ENCODE results near the gene CFAP299.

Gene CFAP299

DNA sequence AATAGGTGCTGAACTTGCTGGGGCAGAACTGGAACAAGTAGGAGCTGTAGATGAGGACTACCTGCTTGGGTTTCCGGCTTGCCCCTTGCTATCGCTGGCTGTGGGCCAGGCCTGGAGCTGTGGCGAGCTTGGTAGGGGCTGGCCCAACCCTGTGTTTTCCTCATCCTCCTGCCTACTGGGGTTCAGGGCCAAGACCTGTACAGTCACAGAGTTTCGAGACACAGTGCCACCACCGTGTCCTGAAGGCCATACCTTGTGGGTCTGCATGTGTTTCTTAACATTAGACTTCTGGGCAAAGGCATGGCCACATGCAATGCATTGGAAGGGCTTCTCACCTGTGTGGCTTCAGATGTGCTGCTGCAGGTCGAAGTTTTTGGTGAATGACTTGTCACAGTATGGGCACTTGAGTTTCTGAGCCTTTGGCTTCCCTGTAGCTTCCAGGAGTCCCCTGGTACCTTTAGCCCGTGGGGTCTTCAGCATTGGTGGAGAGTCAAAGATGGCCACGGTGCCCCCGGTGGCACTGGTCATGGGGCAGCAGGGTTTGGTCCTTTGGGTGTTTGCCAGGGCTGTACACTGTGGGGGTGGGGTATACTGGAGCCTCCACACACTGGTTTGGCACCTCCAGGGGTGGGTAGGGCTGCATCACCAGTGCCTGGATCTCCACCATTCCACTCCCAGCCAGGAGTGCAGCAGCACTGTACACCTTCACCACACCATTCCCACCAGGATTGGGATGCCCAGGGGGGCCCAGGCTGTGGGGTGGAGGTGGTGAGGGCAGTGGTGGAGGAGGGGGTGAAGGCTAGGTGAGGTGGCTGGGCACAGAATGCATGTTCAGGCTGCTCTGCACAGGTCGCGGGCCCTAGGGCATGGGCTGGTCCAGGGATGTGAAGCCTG, 52.1 kb downstream of the CFAP299 start:
- DNase-seq (ENCODE audit: low spot score) (no peak), FAIRE-seq (no peak)

DNA sequence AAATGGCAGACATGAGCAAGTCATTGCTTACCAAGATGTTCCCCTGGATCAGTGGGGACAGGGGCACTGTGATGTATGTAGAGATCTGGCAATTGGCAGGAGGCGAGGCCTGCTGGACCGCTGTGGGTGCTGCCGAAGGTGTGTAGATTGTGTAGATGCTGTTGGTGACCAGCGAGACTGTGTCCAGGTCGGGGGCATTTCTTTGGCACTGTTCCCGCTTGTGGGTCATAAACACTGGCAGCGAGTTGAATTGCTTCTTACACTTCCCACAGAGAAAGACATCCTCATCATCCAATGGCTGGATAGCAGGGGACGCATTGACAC, 52.7 kb downstream of the CFAP299 start:
- no peak for DNase-seq (ENCODE audit: low spot score)
- FAIRE-seq = no peak

DNA sequence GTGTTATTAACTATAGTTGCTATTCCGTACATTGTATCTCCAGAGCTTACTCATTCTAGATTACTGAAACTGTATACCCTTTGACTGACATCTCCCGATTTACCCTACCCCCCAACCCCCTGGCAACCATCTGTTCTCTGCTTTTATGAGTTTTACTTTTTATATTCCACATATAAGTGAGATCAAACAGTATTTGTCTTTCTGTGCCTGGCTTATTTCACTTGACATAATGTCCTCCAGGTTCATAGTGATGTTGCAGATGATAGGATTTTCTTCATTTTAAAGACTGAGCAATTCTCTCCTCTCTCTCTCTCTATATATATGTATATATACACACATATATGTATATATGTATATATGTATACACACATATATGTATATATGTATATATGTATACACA, 54.6 kb downstream of the CFAP299 start:
- FAIRE-seq = no peak
- DNase-seq (ENCODE audit: low spot score) = no peak

DNA sequence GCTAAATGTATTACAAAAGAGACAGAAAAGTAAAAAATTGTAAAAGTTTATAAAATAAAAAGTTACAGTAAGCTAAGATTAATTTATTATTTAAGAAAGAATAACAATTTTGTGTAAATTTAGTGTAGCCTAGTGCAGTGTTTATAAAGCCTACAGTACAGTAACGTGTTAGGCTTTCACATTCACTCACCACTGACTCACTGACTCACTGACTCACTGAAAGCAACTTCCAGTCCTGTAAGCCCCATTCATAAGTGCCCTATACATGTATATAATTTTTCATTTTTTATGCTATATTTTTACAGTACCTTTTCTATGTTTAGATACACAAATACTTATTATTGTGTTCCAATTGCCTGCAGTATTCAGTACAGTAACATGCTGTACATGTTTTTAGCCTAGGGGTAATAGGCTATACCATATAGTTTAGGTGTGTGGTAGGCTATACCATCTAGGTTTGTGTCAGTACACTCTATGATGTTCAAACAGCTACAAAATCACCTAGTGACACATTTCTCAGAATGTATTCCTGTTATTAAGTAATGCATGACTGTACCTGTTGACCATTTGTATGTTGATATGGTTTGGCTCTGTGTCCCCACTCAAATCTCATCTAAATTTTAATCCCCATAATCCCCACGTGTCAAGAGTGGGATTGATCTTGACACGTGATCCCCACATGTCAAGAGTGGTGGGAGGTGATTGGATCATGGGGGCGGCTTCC, 57.9 kb downstream of the CFAP299 start:
- peak; percentile 45 for DNase-seq (ENCODE audit: low spot score)
- peak; percentile 48 for FAIRE-seq

DNA sequence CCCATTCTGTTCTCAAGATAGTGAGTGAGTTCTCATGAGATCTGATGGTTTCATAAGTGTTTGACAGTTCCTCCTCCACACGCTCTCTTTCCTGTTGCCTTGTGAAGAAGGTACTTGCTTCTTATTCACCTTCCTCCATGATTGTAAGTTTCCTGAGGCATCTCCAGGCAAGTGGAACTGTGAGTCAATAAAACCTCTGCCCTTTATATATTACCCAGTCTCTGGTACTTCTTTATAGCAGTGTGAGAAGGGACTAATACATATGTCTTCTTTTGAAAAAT, 58.4 kb downstream of the CFAP299 start:
- DNase-seq (ENCODE audit: low spot score) = no peak

DNA sequence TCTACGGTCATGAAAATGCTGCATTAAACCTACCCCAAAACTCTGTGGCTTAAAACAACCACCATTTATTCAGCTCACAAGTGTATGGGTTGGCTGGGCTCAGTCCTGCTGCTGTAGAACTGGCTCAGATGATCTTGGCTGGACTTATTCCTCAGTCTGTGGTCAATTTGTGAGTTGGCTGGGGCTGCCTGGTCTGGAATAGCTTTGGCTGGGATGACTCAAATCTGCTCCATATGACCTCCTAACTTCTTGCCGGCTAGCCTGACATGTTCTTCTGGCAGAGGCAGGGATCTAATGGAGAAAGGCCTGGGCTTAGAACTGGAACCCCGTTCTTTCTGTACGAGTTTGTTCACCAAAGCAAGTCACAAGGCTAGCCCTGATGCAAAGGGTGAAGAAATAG, 71.7 kb downstream of the CFAP299 start:
- FAIRE-seq (no peak), DNase-seq (ENCODE audit: low spot score) (no peak)

More for the DNA sequence above, 58.4 kb downstream of the CFAP299 start:
- no peak for FAIRE-seq

DNA sequence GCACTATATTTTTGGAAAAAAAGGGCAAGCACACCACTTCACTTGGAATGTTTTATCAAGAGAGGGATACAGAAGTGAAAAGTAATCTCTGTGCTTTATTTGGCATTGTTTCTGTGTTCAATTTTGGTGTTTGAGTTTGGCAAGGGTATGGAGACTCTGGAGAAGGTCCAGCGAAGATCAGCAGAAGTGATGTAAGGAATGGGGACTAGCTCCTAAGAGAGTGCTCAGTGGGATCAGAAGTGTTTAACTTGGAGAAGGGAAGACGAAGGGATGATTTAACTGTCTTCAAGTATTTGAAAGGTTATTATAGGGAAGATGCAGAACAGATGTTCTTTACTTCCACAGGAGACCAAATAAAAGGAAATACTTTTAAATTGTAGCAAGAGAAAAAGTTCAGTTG, 74.3 kb downstream of the CFAP299 start:
- no peak for FAIRE-seq
- no peak for DNase-seq (ENCODE audit: low spot score)

DNA sequence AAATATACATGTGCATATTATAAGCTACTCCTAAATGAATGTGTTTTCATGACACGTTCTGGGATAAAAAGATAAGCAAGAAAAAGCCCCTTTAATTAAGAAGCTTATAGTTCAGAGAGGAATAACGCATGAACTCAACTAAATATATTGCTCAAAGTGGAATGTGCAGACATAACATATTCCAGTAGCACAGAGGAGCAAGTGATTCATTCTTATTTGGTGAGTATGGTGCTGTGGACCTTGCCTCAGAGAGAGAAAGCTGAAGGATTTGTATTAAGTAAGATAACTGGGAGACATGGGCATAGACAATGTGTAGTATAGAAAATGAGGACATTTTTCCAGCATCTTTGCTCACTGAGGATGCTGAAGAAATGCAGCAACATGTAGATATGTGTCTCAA, 76.8 kb downstream of the CFAP299 start:
- DNase-seq (ENCODE audit: low spot score) = no peak
- no peak for FAIRE-seq

DNA sequence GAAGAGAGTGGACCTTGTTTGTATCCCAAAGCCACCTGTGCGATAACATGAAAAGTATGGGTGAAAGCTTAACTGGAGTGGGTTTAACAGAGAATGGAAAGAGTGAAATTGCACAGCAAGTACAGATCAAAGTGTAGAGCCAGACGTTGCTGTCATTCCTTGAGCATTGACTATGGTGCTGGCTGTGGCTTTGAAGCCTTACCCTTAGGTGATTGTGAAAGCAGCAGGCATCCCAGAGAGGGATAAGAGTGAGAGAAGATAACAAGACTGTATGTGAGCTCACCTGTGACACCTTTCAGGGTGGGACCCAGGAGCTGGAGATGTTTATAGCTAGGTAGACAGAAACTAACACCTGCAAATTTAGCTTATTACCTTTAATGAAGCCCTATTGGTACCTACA, 77.6 kb downstream of the CFAP299 start:
- DNase-seq (ENCODE audit: low spot score) (no peak), FAIRE-seq (no peak)

DNA sequence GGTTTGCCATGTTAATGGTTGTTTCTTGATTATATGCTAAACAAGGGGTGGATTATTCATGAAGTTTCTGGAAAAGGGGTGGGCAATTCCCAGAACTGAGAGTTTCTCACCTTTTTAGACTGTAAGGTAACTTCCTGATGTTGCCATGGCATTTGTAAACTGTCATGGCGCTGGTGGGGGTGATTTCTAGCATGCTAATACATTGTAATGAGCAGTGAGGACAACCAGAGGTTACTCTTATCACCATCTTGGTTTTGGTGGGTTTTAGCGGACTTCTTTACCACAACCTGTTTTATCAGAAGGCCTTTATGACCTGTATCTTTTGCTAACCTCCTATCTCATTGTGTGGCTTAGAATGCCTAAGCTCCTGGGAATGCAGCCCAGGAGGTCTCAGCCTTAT, 81.5 kb downstream of the CFAP299 start:
- FAIRE-seq = no peak
- no peak for DNase-seq (ENCODE audit: low spot score)

DNA sequence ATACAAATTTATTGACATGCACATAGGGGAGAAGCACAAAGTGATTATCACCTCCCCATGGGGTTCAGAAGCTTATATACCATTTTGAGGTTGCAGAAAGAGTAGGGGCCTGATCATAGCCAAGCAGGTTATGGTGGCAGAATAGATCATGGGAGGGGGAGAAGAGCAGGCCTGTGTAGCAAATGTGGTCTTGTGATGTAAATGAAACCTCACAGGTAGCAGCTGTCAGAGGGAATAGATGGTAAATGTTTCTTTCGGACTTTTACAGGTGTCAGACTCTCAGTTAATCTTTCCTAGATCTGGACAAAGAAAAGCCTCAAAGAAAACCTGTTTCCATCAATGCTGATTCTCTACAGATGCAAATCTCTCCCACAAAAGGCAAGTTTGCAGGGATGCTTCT, 84.4 kb downstream of the CFAP299 start:
- DNase-seq (ENCODE audit: low spot score) = no peak
- no peak for FAIRE-seq

DNA sequence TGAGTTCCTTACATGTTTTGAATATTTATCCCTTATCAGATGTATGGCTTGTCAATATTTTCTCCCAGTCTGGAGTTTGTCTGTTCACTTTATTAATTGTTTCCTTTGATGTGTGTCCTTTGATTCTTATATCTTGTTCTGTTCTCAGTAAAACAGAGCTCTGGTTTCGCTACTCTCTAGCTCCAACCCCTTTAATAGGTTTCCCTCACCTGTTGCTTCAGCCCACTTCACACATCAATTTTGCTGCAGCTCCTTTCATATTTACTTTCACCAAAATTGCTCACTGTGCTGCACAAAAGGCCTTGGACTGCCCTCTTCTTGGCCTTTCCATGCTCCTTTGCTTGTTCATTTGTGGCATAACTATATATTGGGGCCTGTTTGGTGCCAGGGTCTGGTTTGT, 85.1 kb downstream of the CFAP299 start:
- DNase-seq (ENCODE audit: low spot score) (no peak), FAIRE-seq (no peak)

DNA sequence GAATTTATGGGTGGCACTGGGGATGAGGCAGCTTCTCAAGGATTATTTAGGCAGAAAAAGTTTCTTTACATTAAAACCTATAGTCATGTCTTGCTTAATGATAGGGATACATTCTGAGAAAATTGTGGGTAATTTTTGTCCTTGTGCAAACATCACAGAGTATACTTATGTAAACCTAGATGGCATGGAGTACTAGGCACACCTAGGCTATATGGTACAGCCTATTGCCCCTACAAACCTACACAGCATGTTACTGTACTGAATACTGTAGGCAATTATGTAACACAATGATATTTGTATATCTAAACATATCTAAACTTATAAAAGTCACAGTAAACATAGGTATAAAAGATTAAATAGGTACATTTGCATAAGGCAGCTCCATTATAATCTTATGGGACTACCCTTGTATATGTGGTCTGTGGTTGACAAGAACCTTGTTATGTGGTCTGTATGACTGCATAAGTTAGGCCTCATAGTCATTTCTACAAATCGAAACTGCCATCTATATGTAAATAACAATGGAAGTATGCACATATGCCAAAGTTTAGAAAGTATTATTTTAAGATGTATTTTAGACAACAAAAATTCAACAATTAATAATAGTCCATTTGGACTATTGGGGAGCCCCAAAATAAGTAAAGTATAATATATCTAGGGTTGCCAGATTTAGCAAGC, 87.3 kb downstream of the CFAP299 start:
- FAIRE-seq (no peak), DNase-seq (ENCODE audit: low spot score) (no peak)

DNA sequence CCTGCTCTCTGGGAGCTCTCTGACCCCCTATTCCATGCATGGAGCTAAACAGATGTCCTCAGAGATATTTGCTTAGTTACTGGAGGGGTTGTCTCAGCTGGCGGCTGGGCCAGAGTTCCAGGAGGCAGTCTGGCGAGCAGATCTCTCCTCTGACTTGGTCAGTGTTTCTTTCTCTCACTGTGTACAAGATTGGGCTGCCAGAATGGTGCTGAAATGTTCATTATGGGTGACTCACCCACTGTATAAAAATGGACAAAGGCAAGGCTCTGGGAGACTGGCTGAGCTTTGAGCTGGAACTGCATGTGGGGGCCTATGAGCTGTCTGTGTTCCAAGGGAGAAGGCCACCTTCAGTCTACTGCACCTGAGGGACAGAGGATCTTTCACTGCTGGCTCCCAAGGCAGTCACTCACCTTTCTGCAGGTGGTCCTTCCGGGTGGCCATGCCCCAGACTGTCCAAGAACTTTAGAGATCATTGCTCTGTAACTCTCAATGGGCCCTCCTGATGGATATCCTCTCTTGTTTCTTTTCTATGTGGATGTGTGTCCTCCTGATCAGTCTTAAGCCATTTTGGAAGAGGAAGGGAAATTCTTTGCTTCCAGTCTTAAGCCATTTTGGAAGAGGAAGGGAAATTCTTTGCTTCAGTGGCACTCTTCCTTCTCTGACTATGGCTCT, 88.2 kb downstream of the CFAP299 start:
- DNase-seq (ENCODE audit: low spot score) (no peak), FAIRE-seq (no peak)

DNA sequence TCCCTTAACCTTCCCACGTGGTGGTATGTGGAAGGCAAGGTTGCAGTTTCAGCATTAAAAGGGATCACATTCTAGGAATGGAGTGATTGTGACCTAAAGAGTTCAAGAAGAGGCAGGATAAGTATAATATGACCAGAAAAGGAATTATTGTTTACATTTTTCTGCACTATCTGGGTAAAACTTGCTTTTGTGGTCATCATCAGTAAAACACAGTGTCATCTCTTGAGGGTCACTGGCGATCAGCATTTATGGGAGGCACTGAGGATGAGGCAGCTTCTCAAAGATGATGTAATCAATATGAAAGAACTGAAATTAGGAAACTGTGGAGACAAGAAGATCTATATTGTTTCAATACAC, 88.7 kb downstream of the CFAP299 start:
- no peak for DNase-seq (ENCODE audit: low spot score)
- no peak for FAIRE-seq

DNA sequence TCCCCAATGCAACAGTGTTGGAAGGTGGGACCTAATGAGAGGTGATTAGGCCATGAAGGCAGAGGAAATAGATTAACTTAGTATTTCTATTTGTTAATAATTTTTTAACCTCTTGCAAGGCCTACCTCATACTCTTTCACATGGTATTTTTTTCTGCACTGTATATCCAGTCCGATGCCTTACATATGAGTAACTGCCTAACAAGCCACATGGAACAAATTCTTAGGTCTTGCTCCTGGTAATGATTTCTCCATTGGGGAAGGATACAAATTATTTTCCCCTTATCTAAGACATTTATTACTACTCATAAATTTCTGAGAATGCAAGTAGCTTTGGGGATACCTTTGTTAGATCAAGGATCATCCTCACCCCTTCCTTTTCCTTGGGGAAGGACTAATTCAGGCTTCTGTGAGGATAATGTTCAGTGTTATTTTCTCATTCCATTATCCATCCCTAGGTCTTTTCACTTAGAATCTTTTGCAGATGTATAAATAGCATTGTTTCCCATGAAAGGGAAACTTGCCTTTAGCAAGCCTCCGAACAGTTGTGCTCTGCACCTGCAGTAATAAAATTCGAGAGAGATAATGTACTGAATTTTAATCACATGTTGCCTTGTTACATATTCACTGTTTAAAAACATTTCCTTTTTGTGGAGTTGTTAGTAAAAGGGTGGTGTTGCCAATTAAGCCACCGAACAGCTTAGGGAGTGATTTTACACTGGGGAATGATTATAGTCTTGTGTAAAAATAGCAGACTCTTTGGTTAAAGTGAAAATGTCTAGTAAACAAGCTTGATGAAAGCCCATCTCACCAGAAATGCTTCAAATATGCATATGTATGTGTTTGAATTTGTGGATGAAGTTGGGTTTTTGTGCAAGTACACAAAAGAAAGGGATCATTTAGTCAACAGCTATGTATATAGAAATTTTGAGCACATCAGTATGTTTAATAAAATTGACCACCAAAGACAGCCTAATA, 89.9 kb downstream of the CFAP299 start:
- DNase-seq (ENCODE audit: low spot score) (no peak), FAIRE-seq (no peak)

DNA sequence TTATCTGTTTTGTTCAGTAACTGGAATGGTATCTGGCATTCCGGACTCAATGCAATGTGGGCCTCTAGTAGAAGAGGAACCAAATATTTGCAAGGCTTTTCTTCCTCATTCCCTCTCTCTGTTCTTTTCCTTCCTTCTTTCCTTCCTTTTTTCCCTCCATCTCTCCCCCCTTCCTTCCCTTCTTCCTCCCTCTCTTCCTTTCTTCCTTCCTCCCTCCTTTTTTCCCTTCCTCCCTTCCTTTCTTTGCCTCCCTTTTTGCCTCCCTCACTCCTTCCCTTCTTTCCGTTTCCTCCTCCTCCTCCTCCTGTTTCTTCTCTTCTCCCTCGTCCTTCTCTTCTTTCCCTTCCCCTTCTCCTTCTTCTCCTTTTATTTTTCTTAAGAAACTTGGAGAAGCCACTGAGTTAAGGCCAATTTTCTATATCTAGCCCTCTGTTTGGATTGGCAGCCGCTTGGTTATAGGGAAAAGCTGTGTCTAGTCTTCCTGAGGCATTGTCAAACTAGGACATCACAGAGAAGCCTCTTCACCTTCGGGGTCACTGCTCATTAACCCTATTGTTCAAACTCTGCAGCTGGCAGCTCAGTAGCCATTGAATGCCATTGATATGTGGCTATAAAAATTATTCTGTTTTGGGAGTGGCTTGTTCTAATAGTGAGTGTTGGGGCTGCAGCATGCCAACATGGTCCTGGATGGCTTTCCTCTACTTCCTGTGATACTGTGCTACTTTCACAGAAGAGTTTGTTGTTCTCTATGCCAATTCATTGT, 95.9 kb downstream of the CFAP299 start:
- FAIRE-seq (no peak), DNase-seq (ENCODE audit: low spot score) (no peak)

DNA sequence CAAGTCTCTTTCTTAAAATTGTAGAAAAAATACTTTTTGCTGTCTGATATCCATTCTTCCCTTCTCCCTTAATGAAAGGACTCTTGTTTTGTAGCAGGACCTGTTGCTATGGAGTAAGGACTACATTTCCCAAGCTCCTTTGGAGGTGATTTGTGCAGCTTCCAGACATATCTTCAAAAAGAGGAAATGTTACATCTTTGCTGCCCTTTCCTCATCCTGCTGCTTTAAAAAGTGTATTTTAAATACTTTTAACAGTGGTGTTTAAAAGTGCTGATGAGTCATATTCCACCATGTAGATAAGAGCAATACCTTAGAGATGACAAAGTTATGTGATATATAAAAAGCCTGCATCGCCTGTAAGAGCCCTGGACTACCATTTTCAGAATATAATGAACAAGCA, 98.7 kb downstream of the CFAP299 start:
- no peak for DNase-seq (ENCODE audit: low spot score)
- no peak for FAIRE-seq

DNA sequence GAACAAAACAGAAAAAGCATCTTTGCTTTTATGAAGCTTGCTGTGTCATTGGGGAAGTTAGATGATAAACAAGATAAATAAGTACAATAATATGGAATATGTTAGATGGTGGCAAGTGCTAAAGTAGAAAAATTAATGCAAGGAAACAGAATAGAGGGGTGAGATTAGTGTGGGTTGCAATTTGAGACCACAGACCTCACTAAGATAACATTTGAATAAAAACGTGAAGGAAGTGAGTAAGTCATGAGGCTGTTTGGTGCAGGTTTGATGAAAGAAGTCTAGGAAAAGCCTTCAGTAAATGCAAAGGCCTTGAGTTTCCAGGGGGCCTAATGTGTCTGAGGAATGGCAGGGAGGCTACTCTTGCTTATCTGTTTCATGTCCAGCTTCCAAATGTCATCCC, 102.5 kb downstream of the CFAP299 start:
- no peak for DNase-seq (ENCODE audit: low spot score)
- no peak for FAIRE-seq

All from RCC 7860 (cell line).